IMR-90 (cell line): ENCODE measurements around the gene RASL10B.

Source experiments
- BHLHE40 ChIP-seq: fragments of 150-350 bp; IDR thresholded peaks from 2 replicates; pipeline ENCODE4 v1.6.1; 2016; ENCODE audit warnings: mild to moderate bottlenecking, low read depth, low read length
- CEBPB ChIP-seq: IDR thresholded peaks from 2 replicates; pipeline ENCODE4 v1.6.1; 2012; ENCODE audit warnings: low read depth, low read length, improper control_type of control experiment
- POLR2A ChIP-seq: IDR thresholded peaks from 2 replicates; pipeline ENCODE4 v1.6.1; 2012; ENCODE audit warnings: mild to moderate bottlenecking, low read depth, low read length
- SMC3 ChIP-seq: fragments of 150-350 bp; IDR thresholded peaks from 2 replicates; pipeline ENCODE4 v1.6.1; 2016; ENCODE audit warnings: low read depth, mild to moderate bottlenecking, antibody characterized with exemption, low read length, moderate library complexity
- TF ChIP-seq, protein P1 (sequence below): conservative IDR thresholded peaks from 2 replicates; pipeline ENCODE4 v1.5.1; 2012; ENCODE audit warnings: mild to moderate bottlenecking, low read depth, low read length, improper control_type of control experiment

DNA sequence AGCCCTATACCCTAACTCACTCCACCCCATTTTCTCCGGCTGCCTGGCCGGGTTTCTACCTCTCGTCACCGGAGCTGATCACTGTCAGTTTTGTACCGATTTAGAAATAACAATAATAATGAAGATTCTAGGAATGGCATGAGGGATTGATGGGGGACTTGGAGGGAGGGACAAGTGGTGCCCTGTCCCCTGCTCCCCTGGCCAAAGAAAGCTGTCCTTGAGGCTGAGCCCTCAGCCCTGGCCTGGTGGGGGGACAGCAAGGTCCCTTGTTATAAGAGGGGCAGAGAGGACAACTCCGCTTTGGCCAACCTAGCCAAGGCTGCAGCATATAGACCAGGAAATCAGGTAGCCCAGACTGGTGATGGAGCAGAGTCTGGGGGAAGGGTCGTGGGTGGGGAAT is 11.1 kb downstream of the RASL10B start:
- TF ChIP-seq, protein P1, sequence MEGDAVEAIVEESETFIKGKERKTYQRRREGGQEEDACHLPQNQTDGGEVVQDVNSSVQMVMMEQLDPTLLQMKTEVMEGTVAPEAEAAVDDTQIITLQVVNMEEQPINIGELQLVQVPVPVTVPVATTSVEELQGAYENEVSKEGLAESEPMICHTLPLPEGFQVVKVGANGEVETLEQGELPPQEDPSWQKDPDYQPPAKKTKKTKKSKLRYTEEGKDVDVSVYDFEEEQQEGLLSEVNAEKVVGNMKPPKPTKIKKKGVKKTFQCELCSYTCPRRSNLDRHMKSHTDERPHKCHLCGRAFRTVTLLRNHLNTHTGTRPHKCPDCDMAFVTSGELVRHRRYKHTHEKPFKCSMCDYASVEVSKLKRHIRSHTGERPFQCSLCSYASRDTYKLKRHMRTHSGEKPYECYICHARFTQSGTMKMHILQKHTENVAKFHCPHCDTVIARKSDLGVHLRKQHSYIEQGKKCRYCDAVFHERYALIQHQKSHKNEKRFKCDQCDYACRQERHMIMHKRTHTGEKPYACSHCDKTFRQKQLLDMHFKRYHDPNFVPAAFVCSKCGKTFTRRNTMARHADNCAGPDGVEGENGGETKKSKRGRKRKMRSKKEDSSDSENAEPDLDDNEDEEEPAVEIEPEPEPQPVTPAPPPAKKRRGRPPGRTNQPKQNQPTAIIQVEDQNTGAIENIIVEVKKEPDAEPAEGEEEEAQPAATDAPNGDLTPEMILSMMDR: no peak
- TF ChIP-seq CEBPB (no peak), POLR2A (no peak), SMC3 (no peak), BHLHE40 (no peak)
